GM12878 (cell line): ENCODE data around the gene BIN1. TPM values are rescaled to one million over a fixed set of nuclear protein-coding genes. Genes with fewer than 3 reads are reported as not detected.

Source experiments
- ATAC-seq: fragments of 200-7000 bp; cut with Tn5 transposase; 3 replicates; pipeline ENCODE4 v1.9.1; 2020; ENCODE audit warnings: mild to moderate bottlenecking, moderate library complexity
- BruUV-seq: library from RNA; stranded (reverse); fragments of 400-500 nt; replicated peaks from 2 replicates; lab custom pipeline; 2021; lab: Mats Ljungman, UMichigan
- CTCF ChIA-PET: fragments of 300-600 bp; sonication (Branson Sonifier 250); formaldehyde crosslinking; extraction: SDS; loops from one replicate; lab custom pipeline; 2021; ENCODE audit warnings: inconsistent platforms; lab: Yijun Ruan, JAX
- POLR2A ChIA-PET: fragments of 350-600 bp; formaldehyde crosslinking; extraction: SDS; loops from one replicate; lab custom pipeline; 2021; ENCODE audit warnings: inconsistent platforms; lab: Charles Lee
- RAD21 ChIA-PET: fragments of 300-600 bp; sonication (Branson Sonifier 250); formaldehyde crosslinking; loops from one replicate; lab custom pipeline; 2023; ENCODE audit warnings: antibody characterized with exemption; ENCODE audit not compliant: unreplicated experiment; lab: Charles Lee
- SMC1A ChIA-PET: fragments of 300-600 bp; sonication (Branson Sonifier 250); formaldehyde crosslinking; loops from one replicate; lab custom pipeline; 2023; ENCODE audit not compliant: unreplicated experiment, uncharacterized antibody; lab: Charles Lee
- DNase-seq: peaks from one replicate; pipeline ENCODE4 v3.0.0-alpha.2; 2011; ENCODE audit warnings: low read depth, low spot score
- FAIRE-seq: peaks from 3 replicates; lab custom pipeline; 2011; peaks lifted over from hg19 to GRCh38; lab: Jason Lieb, UNC
- H2AFZ ChIP-seq: 2 replicates; pipeline ENCODE4 v1.6.0; 2011; ENCODE audit warnings: low read depth, low read length, control low read depth; ENCODE audit not compliant: control insufficient read depth
- H3K27ac ChIP-seq: 2 replicates; pipeline ENCODE4 v1.5.1; 2011; ENCODE audit warnings: control low read depth; ENCODE audit not compliant: control insufficient read depth, insufficient read depth
- H3K27me3 ChIP-seq, 2 experiments: replicated peaks in 1 of 2; 2 replicates each; pipeline versions ENCODE4 v1.6.0 to v1.6.1; 2011; ENCODE audit warnings: low read length in 1 of 2; ENCODE audit not compliant: control insufficient read depth in 2 of 2, insufficient read depth in 2 of 2
- H3K36me3 ChIP-seq, 2 experiments: 2 replicates each; pipeline ENCODE4 v1.5.1; 2011; ENCODE audit warnings: low read length in 1 of 2; ENCODE audit not compliant: control insufficient read depth in 2 of 2, insufficient read depth in 2 of 2
- H3K4me1 ChIP-seq: 2 replicates; pipeline ENCODE4 v1.6.1; 2011; ENCODE audit warnings: mild to moderate bottlenecking, low read length, moderate library complexity, mixed read lengths; ENCODE audit not compliant: control insufficient read depth, insufficient read depth
- H3K4me2 ChIP-seq: 2 replicates; pipeline ENCODE4 v1.6.0; 2011; ENCODE audit warnings: control low read depth; ENCODE audit not compliant: control insufficient read depth, insufficient read depth
- H3K4me3 ChIP-seq: fragments of 200-600 bp; sonication (generic); 2 replicates; pipeline ENCODE4 v1.5.1; 2016
- H3K79me2 ChIP-seq: 2 replicates; pipeline ENCODE4 v1.6.0; 2011; ENCODE audit warnings: low read length; ENCODE audit not compliant: control insufficient read depth, insufficient read depth
- H3K9ac ChIP-seq: 2 replicates; pipeline ENCODE4 v1.8.0; 2011; ENCODE audit warnings: low read length, control low read depth, mixed read lengths; ENCODE audit not compliant: control insufficient read depth, insufficient read depth
- H3K9me3 ChIP-seq: replicated peaks from 3 replicates; pipeline ENCODE4 v1.5.1; 2011; ENCODE audit warnings: mild to moderate bottlenecking, low read length; ENCODE audit not compliant: control insufficient read depth, insufficient read depth
- H4K20me1 ChIP-seq: 2 replicates; pipeline ENCODE4 v1.6.0; 2011; ENCODE audit not compliant: control insufficient read depth, insufficient read depth
- ATF3 ChIP-seq: IDR thresholded peaks from 2 replicates; pipeline ENCODE4 v1.6.1; 2011; ENCODE audit warnings: low read depth, mild to moderate bottlenecking, low read length, moderate library complexity, borderline replicate concordance; ENCODE audit errors: extremely low read depth
- BHLHE40 ChIP-seq, 2 experiments: fragments of 450-650 bp in 1 of 2; IDR thresholded peaks; 2 replicates each; pipeline ENCODE4 v1.6.1; 2011 to 2017; ENCODE audit warnings: low read depth in 2 of 2, borderline replicate concordance in 1 of 2, improper control_type of control experiment in 1 of 2, low read length in 1 of 2, mild to moderate bottlenecking in 1 of 2
- FOXM1 ChIP-seq: IDR thresholded peaks from 2 replicates; pipeline ENCODE4 v1.6.1; 2012; ENCODE audit warnings: low read depth, mild to moderate bottlenecking, inconsistent platforms, low read length, moderate library complexity
- HDAC2 ChIP-seq: fragments of 200-600 bp; sonication (generic); IDR thresholded peaks from 2 replicates; pipeline ENCODE4 v1.6.1; 2017
- MEF2A ChIP-seq: IDR thresholded peaks from 2 replicates; pipeline ENCODE4 v1.6.1; 2011; ENCODE audit warnings: low read depth, mild to moderate bottlenecking, low read length, moderate library complexity; ENCODE audit not compliant: insufficient read depth
- SMAD1 ChIP-seq: fragments of 450-650 bp; IDR thresholded peaks from 2 replicates; pipeline ENCODE4 v1.6.1; 2018; ENCODE audit warnings: mild to moderate bottlenecking, low read depth; ENCODE audit not compliant: partially characterized antibody
- TARDBP ChIP-seq: IDR thresholded peaks from 2 replicates; pipeline ENCODE4 v1.6.1; 2016; ENCODE audit warnings: borderline replicate concordance
- USF2 ChIP-seq: IDR thresholded peaks from 2 replicates; pipeline ENCODE4 v1.6.1; 2011; ENCODE audit warnings: low read depth, low read length, improper control_type of control experiment, borderline replicate concordance
- YY1 ChIP-seq: IDR thresholded peaks from 2 replicates; pipeline ENCODE4 v1.6.1; 2011; ENCODE audit warnings: low read depth, mild to moderate bottlenecking, low read length
- ZBED1 ChIP-seq: IDR thresholded peaks from 2 replicates; pipeline ENCODE4 v1.6.1; 2016; ENCODE audit warnings: borderline replicate concordance
- WGBS: methylation state at CpG from one replicate; pipeline ENCODE4 v1.1.6; 2016; ENCODE audit warnings: low lambda C conversion rate; ENCODE audit not compliant: insufficient replicate concordance, insufficient coverage; ENCODE audit errors: missing lambda C conversion rate; 5-methylcytosine and 5-hydroxymethylcytosine counted together
- in situ Hi-C: fragments of 300-500 bp; cut with MboI; formaldehyde crosslinking; loops from 9 replicates; pipeline ENCODE4 v1.14.3; 2018; ENCODE audit warnings: mixed read lengths
- intact Hi-C: fragments of 100-400 bp; cut with micrococcal nuclease; formaldehyde crosslinking; loops from one replicate; pipeline ENCODE4 v1.14.2; 2022; ENCODE audit not compliant: unreplicated experiment
- polyA plus RNA-seq, 11 experiments: library from polyadenylated mRNA; depleted of rRNA in 4 of 11; unstranded in 6 of 11; stranded (reverse) in 5 of 11; fragments of >200 nt; fragmentation: Nextera tagmentation in 4 of 11; fragmentation: Illumina TruSeq in 1 of 11; extraction: Ambion mirVana in 4 of 11; extraction: Trizol in 1 of 11; gene quantifications; 1 replicate in 1 of 11; 2 replicates in 10 of 11; pipeline versions ENCODE4 v1.2.1 to v1.2.3, GENCODE V29; 2011 to 2016; ENCODE audit warnings: inconsistent platforms in 2 of 11, missing spikeins in 2 of 11, low read depth in 1 of 11
- total RNA-seq, 4 experiments: library from RNA; depleted of rRNA in 3 of 4; stranded (reverse); fragments of >200 nt in 3 of 4; fragmentation: Illumina TruSeq in 1 of 4; extraction: Trizol in 1 of 4; gene quantifications; 2 replicates each; pipeline versions ENCODE4 v1.2.1 to v1.2.3, GENCODE V29; 2013 to 2021
- TF ChIP-seq, protein P1 (sequence below): fragments of 450-650 bp; formaldehyde crosslinking; IDR thresholded peaks from 2 replicates; pipeline ENCODE4 v1.5.0; 2022; ENCODE audit warnings: mild to moderate bottlenecking, missing genetic modification characterization

The BIN1 gene
- total and polyA plus RNA-seq, 10 of the 15 experiments (the other 5 are each of a cell fraction or from before 2014, with no cell fraction given) = 0.32 to 21.3 (median 11.2) TPM

- ChIA-PET SMC1A (interaction anchor here (1.2 to 1.6 kb wide), 2 partner anchors 9 to 11 kb away, joined by 3 to 6 read pairs; partner anchors contain the start of gene BIN1), RAD21 (interaction anchor here (1.2 kb wide), 1 partner anchor 16 kb away, joined by 4 read pairs; no protein-coding TSS in a partner anchor), CTCF (interaction anchor here (1.0 kb wide), 1 partner anchor 78 kb away, joined by 3 read pairs; no protein-coding TSS in a partner anchor), POLR2A (no interaction called here)
- Histone ChIP-seq H3K79me2 (no peaks in the 10 kb centered on the region), H3K9me3 (no peaks in the 10 kb centered on the region), H3K4me2 (no peak overlapping the region), H3K4me1 (no peaks in the 10 kb centered on the region), H2AFZ (no peak overlapping the region), H3K36me3 (no peaks in the 10 kb centered on the region), H3K27ac (no peak overlapping the region), H3K4me3 (no peak overlapping the region), H3K27me3 (no peaks in the 10 kb centered on the region; a peak in 1 of 4 replicates), H4K20me1 (no peaks in the 10 kb centered on the region), H3K9ac (no peak overlapping the region)
- FAIRE-seq = no peak
- TF ChIP-seq ATF3 = no peak
- TF ChIP-seq BHLHE40 (IDR thresholded peaks at IDR 0.05; ENCODE audit: borderline replicate concordance in 1 of 2, low read depth in 2 of 2, low read length in 1 of 2) = no peak
- no peak for TF ChIP-seq ZBED1
- TF ChIP-seq MEF2A = no peak
- 9% methylated on average over 9 of the region's 9 CpGs for WGBS
- BruUV-seq = no TSS peak
- in situ Hi-C loops = no loop called here
- intact Hi-C loops = no loop called here
- no peak for DNase-seq
- peak; percentile 9; the same call in 1 of the 3 replicates for ATAC-seq
Observed at GRCh38 chr2:127096280-127096679, 10.7 kb downstream of the BIN1 start.

- ATAC-seq = no peak
- RAD21 ChIA-PET = interaction anchor here (1.2 kb wide), 1 partner anchor 15 kb away, joined by 4 read pairs; no protein-coding TSS in a partner anchor
- BruUV-seq = no TSS peak
Observed at GRCh38 chr2:127095784-127096183, 11.2 kb downstream of the BIN1 start.

More at GRCh38 chr2:127095784-127096183, 11.2 kb downstream of the BIN1 start:
- in situ Hi-C loops (no loop called here), intact Hi-C loops (no loop called here)
- Histone ChIP-seq H3K9ac (no peak overlapping the region), H3K9me3 (no peaks in the 10 kb centered on the region), H3K36me3 (no peaks in the 10 kb centered on the region), H3K27me3 (no peaks in the 10 kb centered on the region; a peak in 1 of 4 replicates), H3K27ac (no peak overlapping the region), H3K4me2 (no peak overlapping the region), H4K20me1 (no peaks in the 10 kb centered on the region), H3K79me2 (no peaks in the 10 kb centered on the region), H2AFZ (no peak overlapping the region), H3K4me3 (no peak overlapping the region), H3K4me1 (no peaks in the 10 kb centered on the region)
- ChIA-PET SMC1A (interaction anchor here (1.2 to 1.6 kb wide), 2 partner anchors 10 to 11 kb away, joined by 3 to 6 read pairs; partner anchors contain the start of gene BIN1), POLR2A (no interaction called here), CTCF (interaction anchor here (1.0 kb wide), 1 partner anchor 78 kb away, joined by 3 read pairs; no protein-coding TSS in a partner anchor)
- FAIRE-seq = no peak
- 37% methylated on average over 7 of the region's 8 CpGs for WGBS
- TF ChIP-seq USF2 = no peak
- TF ChIP-seq SMAD1 = no peak
- no peak for TF ChIP-seq HDAC2
- TF ChIP-seq FOXM1 = no peak
- TF ChIP-seq TARDBP = no peak
- TF ChIP-seq YY1 = no peak
- TF ChIP-seq, protein P1, sequence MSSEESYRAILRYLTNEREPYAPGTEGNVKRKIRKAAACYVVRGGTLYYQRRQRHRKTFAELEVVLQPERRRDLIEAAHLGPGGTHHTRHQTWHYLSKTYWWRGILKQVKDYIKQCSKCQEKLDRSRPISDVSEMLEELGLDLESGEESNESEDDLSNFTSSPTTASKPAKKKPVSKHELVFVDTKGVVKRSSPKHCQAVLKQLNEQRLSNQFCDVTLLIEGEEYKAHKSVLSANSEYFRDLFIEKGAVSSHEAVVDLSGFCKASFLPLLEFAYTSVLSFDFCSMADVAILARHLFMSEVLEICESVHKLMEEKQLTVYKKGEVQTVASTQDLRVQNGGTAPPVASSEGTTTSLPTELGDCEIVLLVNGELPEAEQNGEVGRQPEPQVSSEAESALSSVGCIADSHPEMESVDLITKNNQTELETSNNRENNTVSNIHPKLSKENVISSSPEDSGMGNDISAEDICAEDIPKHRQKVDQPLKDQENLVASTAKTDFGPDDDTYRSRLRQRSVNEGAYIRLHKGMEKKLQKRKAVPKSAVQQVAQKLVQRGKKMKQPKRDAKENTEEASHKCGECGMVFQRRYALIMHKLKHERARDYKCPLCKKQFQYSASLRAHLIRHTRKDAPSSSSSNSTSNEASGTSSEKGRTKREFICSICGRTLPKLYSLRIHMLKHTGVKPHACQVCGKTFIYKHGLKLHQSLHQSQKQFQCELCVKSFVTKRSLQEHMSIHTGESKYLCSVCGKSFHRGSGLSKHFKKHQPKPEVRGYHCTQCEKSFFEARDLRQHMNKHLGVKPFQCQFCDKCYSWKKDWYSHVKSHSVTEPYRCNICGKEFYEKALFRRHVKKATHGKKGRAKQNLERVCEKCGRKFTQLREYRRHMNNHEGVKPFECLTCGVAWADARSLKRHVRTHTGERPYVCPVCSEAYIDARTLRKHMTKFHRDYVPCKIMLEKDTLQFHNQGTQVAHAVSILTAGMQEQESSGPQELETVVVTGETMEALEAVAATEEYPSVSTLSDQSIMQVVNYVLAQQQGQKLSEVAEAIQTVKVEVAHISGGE (CRISPR knock-in tag) = no peak
- DNase-seq = no peak
